ENCODE data around the gene CNNM1. TPM values are rescaled to one million over a fixed set of nuclear protein-coding genes. Genes with fewer than 3 reads are reported as not detected.

The CNNM1 gene
- 5.6 TPM for total RNA-seq

GRCh38 chr10:99329304-99329553, at the start of gene CNNM1:
Gene CNNM1 (plus strand): TSS chr10:99329356. CDS start chr10:99329388, 32 bp downstream.

GRCh38 chr10:99430451-99431189, 101.5 kb downstream of the CNNM1 start, which contains the start of gene GOT1:
Gene GOT1 (minus strand): TSS chr10:99430624. CDS start chr10:99430565, 59 bp downstream.

Other genes with a start within 250 kb of the CNNM1 start
- 0.63 TPM for gene HPSE2, start 93.5 kb upstream of the CNNM1 start, total RNA-seq
- 22.8 TPM for gene GOT1, start 101.3 kb downstream of the CNNM1 start, total RNA-seq
- not detected for gene NKX2-3, start 203.6 kb downstream of the CNNM1 start, total RNA-seq